GM18499 (cell line): ENCODE data around the gene PTGR1.
"Not testable (repeated sequence)": the region's sequence is repeated elsewhere in the genome, so short reads cannot be mapped to it uniquely, and the experiment has no call there.

Experiments
- ATAC-seq: cut with Tn5 transposase; IDR thresholded peaks from one replicate; pipeline ENCODE4 v1.9.1; 2021; ENCODE audit warnings: moderate number of reproducible peaks; ENCODE audit not compliant: insufficient read depth, unreplicated experiment

PTGR1 gene

DNA sequence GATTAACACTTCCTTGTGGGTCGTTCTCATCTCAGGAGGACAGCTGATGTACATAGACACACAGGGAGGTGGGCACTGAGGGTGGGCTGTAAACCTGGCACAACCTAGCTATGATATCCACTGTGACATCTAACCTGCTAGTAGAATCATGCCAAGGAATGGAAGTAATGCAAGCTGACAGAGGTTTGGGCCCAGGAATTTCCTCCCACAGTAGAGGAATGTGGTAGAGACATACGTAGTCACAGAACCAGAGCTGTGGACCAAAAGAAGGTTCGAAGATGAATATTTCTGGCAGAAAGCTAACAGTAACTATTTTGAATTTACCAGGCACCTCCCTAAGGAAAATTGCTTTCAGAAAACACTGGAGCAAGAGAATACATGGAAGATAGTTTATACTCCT, 16.5 kb upstream of the PTGR1 start:
- no peak for ATAC-seq

DNA sequence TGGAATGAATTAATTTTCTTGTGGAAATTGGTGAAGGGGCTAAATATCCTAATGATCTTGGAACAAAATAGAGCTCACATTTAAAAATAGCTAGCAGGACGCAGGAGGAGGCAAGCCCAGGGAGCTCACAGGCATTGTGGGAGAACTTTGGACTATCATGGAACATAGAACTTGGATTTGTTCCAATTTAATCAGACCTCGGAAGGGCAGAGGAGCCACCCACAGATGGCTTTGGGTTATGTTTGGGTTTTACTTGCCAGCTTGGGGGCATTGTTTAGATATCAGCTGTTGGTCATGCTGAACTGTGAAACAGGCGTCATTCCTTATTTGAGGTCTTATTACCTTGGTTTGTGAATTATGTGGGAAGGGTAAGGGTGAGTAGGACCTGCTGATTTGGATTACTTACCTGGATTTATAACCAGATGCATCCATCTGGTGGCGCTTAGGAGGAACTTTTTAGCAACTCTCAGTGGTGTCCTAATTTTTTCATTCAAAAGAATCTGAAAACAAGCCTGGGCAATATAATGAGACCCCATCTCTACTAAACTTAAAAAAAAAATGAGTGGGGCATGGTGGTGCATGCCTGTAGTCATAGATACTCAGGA, 14.1 kb upstream of the PTGR1 start:
- ATAC-seq: no peak

DNA sequence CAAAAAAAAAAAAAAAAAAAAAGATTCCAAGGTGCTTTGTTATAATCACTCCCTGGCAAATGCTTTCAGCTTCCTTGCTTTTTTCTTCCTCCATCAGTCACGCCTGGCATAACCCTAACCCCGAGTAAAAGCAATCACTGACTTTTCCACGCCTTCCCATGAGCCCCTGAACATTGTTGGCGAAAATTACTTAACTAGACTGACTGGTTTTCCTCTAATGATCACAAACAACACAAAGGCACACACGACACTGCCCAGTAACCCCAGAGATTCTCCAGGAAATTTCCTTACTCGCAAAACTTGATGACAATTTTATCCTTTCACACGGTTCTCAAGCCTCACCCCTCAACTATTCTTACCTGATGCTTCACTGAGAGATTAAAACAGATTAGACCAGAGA, 11.4 kb upstream of the PTGR1 start:
- ATAC-seq: no peak

DNA sequence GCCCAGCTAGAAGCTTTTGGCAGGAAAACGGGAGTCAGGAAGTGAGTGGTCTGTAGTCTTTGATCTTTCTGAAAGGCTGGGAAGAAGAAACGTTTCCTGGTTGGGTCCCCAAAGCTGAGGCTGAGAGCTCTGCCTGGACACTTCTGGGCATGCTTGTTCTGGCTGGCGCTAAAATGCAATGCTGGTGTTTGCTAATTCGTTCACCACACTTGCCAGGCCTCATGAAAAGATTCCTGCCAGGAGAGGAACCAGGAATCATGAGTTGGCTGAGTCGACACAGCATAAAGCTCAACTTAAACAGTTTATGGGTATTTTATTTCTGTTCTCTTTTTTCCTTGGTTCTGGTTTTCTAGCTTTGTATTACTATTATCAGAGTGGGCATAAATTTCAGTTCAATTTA, 10.7 kb upstream of the PTGR1 start:
- no peak for ATAC-seq

DNA sequence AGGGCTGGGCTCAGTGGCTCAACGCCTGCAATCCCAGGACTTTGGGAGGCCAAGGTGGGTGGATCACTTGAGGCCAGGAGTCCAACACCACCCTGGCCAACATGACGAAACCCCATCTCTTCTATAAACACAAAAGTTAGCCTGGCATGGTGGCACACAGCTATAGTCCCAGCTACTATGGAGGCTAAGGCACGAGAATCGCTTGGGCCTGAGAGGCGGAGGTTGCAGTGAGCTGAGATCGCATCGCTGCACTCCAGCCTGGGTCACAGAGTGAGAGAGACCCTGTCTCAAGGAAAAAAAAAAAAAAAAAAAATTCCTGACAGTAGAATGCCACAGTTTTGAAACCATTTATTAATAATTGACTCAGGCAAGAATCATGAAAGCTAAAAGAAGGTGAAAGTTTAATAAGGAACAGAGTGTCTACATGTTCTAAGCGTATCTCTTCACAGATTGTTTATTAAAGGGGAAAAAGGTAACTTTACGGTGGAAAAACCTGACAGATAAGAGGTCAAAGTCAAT, 5.7 kb upstream of the PTGR1 start:
- no peak for ATAC-seq

DNA sequence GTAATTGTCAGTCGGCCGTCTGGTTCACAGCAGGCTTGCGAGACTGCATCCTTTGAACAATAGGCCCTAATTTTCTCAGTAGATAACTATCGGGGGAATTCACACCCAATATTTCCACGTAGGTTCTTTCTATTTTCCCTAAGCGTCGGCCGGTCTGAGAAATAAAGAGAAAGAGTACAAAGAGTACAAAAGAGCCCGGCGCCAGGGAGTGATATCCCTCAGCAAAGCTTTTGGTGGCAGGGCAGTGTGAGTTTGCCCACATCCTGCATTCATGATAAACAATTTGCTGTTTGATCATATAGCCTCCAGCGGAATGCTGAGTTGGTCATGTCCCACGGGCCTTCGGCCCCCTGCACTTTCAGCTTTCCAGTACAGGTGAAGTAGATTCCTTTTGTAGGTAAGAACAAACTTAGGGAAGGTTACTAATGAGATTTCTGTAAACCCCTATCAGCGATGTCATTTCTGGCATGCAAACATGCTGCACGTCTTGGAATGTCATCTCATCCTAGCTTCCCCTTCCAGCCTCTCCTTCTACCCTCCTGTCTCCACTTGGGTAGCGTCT, 4.7 kb upstream of the PTGR1 start:
- no peak for ATAC-seq

DNA sequence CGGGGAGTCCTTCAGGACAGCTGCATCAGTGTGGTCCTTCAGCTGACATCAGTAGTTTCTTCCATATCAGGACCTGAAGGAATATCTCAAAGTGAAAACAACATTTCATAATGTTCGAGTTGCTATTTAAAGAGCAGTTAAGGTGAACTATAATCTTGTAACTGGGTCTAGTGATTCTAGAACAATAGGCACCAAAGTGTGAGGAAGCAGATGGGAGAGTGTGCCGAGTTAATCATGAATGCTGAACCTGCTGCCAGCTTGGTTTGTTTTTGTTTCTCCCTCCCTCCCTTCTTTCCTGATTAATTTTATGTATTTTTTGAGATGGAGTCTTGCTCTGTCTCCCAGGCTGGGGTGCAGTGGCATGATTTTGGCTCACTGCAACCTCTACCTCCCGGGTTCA, 3.6 kb upstream of the PTGR1 start:
- no peak for ATAC-seq

DNA sequence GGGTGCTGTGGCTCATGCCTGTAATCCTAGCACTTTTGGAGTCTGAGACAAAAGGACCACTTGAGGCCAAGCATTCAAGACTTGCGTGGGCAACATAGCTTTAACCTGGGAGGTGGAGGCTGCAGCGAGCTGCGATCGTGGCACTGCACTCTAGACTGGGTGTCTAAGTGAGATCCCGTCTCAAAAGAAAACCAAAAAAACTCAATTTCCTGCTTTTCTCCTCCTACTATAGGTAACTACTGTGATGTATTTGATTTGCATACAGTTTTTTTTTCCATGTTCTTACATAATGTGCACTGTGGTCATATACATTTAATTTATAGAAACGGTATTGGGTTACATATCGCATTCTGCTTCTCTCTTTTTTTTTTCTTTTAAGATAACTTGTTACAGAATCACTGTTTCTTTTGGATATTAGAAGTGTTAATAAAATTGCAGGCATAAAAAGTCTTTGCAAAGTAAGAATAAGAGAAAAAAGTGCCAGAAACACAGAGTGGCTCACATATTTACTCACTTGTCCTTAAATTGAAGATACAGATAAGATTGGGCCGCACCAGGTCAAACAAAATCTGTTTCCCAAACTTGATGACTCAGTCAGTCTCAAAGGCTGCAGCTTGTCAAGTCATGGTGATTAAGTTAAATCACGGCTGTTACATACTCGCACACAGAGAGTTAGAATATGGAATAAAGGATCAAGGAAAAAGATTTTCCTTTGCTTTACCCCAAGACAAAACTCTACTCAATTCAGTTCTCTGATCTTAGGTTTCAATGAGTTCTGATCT, 2.0 kb upstream of the PTGR1 start:
- ATAC-seq: no peak

DNA sequence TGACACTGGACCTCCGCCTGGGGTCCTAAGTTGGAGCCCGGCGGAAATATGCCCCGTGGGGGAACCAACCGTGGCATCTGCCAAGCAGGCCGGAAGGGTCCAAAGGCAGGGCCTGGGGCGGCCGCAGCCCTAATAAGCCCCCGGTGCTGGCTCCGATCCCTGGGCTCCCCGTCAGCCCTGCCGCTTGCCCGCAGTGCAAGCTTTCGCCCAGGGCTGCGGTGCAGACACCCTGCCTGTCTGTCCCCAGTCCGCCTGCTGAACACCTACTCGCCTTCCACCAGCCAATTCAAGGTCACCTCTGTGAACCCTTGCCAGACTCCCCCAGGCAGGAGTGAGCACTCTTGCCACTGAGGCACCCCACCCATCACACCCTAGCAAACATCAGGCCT, 502 bp upstream of the PTGR1 start:
- no peak for ATAC-seq

DNA sequence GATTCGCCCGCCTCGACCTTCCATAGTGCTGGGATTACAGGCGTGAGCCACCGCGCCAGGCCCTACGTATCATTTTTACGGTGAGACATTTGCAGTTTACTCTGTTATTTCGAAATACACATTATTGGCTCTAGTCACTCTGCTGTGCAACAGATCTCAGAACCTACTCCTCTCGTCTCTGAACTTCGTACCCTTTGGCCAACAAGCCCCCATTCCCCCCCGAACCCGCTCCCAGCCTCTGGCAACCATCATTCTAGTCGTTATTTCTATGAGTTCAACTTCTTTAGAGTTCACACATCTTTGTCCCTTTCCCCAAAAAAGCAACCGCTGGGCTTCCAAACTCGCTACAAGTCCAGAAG, 735 bp downstream of the PTGR1 start:
- ATAC-seq: no peak

DNA sequence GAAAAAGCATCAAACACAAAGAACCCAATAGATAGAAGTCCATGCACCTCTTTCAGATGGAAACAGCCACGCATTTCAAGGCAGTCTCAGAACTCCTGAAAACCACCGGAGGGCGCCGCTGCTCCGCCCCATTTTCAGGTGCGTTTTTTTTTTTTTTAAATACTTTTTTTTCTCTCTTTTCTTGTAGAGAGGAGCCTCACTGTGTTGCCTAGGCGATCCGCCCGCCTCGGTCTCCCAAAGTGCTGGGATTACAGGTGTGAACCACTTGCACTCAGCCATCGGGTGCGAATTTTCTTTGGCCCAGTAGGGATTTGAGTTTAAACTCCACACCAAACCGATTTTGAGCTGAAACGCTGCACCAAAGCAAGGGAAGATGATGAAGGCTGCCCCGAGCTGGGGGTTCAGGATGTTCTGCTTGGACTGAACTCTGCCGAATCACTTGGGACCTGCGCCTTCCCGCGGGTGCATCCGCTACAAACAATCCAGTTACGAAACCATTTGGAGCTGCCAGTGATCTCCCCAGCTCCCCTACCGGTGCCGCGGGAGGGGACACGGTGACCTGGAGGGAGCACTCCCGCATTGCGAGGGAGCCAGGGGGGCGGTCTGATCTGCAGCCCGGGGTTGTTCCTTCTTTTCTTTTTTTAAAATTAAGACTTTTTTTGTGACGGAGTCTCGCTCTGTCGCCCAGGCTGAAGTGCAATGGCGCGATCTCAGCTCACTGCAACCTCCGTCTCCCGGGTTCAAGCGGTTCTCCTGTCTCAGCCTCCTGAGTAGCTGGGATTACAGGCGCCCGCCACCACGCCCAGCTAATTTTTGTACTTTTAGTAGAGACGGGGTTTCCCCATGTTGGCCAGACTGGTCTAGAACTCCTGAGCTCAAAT, 1.4 kb downstream of the PTGR1 start:
- ATAC-seq: no peak

DNA sequence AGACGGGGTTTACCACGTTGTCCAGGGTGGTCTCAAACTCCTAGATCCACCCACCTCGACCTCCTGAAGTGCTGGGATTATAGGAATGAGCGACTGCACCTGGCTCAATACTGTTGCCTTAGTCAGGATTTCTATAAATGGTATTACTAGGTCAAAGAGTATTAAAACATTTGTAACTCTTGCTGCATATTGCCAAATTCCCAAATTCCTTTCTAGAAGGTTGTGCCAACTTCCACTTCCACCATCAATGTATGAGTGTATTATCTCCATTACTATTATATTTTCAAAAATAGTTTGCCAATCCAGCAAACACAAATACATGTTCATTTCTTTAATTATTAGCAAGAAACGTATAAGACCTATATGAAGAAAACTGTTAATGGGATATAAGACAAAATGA, 10.6 kb downstream of the PTGR1 start:
- no peak for ATAC-seq

DNA sequence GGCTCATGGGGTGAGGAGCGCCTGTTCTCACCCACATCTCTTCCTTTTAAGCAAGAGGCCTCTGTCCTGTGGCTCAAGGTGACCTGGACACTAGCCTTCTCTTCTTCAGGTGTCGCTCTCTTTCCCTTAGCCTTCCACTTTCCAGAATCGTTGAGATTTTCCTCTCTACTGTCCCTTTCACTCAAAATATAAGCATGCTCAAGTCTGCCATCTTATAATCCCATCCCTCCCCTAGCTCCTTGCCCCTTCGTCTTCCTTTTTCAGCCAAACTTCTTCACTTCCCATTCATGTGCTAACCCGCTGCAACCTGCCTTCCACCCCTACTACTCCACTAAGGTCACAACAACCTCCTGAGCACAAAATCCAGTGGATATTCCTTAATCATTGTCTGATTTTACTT, 13.1 kb downstream of the PTGR1 start:
- no peak for ATAC-seq

DNA sequence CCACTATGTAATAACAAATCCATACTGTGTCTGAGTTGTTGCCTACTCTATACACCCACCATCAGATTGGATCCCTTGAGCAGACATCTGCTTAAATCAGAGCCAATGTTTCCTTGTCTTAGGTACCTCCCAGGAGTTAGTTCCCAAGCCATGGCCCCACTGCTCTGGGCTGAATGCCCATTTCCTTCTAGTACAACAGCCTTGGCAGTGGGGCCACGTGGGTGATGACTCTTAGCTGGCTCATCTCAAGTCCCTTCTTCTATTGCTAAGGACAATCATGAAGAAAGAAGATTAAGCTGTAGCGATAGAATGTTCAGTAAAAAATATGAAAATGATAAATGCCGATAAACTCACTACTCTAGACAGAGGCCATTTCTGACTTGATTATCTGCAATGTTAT, 16.6 kb downstream of the PTGR1 start:
- ATAC-seq: no peak

DNA sequence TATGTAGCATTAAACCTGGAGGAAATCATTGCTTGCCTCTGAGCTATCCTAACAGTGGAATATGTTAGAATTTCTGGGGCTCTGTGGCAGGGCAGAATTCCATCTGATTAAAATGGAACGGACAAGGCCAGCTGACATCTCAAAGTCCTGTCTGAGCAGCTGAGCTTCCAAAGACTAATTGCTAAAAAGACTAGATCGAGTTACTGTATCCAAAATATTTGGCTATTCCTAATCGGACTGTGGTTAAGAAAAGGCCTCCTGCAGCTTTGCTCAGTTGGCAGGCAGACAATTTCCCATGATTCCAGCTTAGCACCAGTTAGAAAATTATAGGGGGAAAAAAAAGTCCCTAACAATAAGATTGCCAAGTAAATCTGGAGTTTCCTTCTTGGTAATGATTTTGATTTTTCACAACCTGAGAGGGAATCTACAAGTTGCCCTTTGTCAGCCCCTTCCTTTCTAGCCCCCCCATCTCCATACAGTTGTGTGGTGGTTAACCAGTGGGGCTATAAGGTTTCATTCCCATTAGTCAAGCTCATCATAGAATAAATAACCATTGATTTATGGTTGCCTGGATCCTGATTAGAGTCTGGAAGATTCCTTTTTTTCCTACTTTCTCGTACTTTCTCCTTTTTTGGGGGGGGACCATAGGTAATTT, 26.4 kb downstream of the PTGR1 start:
- no peak for ATAC-seq

DNA sequence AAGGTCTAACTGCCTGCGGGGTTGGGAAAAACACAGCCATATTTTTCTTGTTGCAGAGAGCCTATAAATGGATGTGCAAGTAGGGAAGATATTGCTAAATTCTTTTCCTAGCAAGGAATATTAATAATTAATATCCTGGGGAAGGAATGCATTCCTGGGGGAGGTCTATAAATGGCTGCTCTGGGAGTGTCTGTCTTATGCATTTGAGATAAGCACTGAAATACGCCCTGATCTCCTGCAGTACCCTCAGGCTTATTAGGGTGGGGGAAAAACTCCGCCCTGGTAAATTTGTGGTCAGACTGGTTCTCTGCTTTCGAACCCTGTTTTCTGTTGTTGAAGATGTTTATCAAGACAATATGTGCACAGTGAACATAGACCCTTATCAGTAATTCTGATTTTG, 31.3 kb downstream of the PTGR1 start:
- not testable (repeated sequence) for ATAC-seq

DNA sequence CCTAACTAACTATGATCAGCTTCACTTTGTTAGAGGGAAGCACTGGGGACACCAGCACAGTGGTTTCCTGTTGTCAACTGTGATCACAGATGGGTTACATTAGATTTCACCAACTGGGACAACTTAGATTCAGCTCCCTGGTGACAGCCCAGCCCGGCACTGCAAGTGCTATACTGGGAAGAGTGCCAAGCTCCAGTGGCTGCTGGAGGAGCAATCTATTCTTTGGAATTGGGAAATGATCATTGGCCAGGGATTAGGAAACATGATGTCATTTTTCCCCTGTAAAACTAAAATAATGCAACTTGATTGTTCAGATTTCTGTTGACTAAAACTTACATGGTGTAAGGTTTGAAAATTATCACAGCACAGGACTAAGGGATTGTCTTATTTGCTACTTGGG, 33.2 kb downstream of the PTGR1 start:
- no peak for ATAC-seq

DNA sequence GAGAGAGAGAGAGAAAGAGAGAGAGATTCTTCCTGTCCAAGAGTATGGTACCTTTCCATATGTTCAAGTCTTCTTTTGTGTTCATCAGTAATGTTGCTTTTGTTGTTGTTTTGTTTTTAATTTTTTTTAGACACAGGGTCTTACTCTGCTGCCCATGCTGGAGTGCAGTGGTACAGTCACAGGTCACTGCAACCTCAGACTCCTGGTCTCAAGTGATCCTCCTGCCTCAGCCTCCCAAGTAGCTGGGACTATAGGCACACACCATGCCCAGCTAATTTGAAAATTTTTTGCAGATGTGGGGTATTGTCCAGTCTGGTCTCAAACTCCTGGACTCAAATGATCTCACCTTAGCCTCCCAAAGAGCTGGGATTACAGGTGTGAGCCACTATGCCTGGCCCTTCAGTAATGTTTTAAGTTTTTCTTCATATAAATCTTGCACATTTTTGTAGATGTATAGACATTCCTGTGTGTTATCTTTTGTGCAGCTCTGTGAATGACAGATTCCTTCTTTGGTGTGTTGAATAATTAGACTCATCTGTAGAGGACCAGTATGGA, 38.2 kb downstream of the PTGR1 start:
- ATAC-seq: no peak

DNA sequence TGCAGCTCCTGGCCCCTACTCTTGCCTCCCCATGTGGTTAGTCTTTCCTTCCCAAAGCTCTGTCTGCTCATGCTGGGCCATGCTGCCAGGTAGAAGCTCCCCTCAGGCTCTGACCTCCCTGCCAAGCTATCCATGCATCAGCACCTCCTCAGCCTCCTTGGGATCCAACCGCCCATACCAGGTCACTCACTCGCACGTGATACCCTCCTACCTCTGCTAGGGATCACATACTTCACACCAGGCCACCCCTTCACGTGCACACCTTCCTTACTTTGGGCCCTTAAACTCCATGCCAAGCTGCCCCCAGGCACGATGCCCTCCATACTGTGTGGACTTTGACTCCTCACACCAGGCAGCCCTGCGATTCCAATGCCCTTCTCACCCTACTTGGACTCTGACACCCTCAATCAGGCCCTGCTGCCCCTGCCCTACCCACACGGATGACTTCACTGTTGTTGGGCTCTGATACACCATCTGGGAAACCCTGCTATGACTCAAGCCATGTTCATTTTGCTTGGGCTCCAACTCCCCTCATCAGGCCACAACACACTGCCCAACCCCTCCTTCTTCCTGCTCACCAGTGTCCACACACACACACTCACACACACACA, 40.3 kb downstream of the PTGR1 start:
- ATAC-seq: no peak

DNA sequence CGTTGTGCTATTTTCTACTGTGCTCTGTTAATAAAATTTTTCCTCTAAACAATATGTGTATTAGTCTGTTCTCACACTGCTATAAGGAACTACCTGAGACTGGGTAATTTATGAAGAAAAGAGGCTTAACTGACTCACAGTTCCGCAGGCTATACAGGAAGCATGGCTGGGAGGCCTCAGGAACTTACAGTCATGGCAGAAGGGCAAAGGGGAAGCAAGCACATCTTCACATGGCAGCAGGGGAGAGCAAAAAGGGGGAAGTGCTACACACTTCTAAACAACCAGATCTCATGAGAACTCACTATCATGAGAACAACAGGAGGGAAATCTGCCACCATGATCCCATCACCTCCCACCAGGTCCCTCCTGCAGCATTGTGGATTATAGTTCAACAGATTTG, 44.0 kb downstream of the PTGR1 start:
- ATAC-seq: not testable (repeated sequence)
